Stimulated activated CD8-positive, alpha-beta memory T cell treated with anti-CD3 and anti-CD28 coated beads, Interleukin-12 subunit alpha, Interleukin-12 subunit beta, amount 100 ng/mL, for 24 hours (primary cell): ENCODE data around the gene ETV4.

Experiments
- DNase-seq: peaks from one replicate; pipeline ENCODE4 v3.0.0-alpha.2; 2020; ENCODE audit errors: extremely low read depth

ETV4 gene

GRCh38 chr17:43546319-43547188 lies at the start of gene ETV4:
Gene ETV4, minus strand, starts transcription at chr17:43546340. Its CDS starts 723 bp downstream, at chr17:43545617.
- peak; percentile 88 for DNase-seq

DNA sequence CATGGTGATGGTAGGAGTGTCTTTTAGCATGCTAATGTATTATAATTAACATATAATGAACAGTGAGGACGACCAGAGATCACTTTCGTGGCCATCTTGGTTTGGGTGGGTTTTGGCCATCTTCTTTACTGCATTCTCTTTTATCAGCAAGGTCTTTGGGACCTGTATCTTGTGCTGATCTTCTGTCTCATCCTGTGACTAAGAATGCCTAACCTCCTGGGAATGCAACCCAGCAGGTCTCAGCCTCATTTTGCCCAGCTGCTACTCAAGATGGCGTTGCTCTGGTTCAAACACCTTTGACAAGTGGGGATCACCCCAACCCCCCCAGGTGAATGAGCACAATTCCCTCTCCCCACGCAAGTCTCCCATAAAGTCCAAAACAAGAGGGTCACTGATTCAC lies 49.3 kb upstream of the ETV4 start:
- no peak for DNase-seq

DNA sequence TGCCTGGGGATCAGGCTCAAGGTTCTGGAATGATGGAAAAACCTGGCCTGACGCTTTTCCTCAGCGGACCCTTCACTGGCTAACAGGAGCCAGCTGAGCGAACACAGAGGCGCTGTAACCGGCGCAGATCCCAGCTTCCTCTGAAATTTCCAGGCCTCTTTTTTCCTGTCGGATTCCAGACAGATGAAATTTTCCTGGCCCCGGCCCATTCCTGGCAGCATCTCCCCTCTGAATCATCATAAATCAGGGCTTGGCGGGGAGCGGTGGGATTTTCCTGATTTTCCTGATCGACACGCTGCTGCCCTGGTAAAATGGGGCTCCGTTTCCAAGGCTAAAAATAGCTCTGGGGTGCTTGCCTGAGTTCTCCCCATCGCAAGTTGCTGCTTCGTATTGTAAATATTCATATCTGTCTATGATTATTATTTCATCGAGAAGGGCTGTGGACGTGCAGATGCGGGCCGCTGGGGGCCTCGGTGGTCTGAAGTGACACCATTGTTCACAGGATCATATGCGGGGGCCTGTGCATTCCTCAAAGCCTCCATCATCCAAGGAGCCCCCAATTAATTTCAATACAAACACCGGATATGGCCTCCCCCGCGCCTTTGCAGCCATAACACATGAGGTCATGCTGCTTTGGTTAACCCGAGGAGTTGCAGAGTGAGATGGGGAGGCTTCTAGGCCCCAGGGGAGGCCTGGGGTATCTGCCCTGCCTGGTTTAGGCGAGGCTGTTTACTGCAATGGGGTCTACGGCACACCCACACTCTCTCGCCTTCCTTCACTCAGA lies 45.8 kb upstream of the ETV4 start:
- no peak for DNase-seq

- DNase-seq = no peak
Measured at GRCh38 chr17:43591001-43591400, 44.9 kb upstream of the ETV4 start.

DNA sequence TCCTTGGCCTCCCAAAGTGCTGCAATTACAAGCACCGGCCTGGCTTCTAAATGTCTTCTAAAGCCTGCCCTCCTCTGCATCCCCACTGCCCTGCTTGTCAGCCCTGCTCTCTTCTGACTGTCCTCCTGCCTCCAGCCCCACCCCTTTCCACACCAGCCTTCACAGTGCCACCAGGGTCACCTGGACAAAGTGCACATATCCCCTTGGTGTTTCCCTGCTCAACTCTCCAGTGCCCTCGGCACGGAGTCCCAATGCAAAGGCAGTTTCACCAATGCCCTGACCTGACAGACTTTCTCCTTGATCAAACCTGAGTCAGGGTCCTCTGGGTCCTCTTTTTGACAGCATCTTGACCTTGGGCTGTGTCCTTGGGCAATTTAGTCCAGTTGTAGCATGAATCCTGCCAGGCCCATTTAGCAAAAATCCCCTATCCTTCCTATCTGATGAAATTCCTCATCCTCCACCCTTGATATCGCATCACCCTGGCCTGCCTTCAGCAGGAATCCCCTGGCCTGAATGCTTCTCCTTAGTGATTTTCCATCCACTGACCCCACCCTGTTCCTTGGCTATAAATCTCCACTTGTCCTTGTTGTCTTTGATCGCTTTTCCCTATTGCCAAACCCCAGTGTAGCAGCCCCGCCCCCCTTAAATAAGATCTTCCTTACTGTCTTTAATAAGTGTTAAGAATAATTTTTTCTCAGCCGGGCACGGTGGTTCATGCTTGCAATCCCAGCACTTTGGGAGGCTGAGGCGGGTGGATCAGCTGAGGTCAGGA lies 42.7 kb upstream of the ETV4 start:
- no peak for DNase-seq

DNA sequence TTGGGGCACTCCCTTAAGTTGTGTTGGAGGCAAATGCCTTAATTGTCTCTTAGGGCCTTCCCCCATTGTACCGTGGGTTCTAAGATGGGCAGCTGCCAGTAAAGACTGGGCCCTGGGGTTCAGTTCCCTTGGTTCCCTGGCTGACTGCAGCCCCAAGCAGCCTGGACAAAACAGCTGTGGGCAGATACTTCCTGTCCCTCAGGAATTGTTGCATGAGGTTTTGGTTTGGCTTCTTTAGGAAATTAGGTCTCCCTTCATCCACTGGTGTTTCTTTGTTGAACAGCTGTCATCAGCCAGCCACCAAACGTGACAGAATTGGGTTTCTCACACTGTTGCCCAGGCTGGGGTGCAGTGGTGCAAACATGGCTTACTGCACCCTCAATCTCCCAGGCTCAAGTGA lies 42.0 kb upstream of the ETV4 start:
- no peak for DNase-seq

- no peak for DNase-seq
Measured at GRCh38 chr17:43587647-43588046, 41.5 kb upstream of the ETV4 start.

DNA sequence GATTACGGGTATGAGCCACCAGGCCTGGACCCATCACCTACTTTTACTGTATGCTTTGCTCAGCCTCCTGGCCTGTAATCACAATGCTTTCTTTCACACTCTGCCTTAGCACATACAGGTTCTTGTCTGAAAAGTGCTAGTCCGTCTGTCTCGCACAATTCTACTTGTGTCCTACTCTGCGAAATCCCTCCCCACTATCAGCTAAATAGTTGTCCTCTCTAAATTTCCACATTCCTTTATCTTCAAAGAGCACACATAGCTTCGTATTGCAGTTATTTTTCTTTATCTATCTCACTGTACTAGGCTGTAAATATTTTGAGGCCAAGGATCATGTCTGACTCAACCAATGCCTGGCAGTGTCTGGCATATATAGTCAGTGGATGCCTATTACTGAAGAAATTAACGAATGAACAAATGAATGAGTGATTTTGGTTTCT lies 38.5 kb upstream of the ETV4 start:
- no peak for DNase-seq

- no peak for DNase-seq
Measured at GRCh38 chr17:43583332-43583731, 37.2 kb upstream of the ETV4 start.

- DNase-seq = no peak
Measured at GRCh38 chr17:43581613-43582012, 35.5 kb upstream of the ETV4 start.

DNA sequence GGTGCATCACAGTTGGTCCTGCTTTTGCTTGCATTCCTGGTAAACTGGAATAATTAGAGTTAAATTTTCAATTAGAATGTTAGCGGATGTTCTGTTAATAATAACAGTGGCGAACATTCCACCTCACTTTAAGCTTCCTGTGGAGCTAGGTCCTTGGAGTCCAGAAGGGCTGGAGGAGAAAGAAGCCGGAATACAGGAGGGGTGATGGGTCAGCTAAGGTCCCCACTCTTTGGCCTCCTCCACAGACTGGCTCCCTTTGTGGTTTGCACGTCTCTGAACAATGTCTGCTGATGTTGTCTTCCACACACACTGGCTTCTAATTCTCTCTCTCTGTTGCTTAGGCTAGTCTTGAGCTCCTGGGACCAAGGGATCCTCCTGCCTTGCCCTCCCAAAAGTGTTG lies 35.0 kb upstream of the ETV4 start:
- DNase-seq = no peak

DNA sequence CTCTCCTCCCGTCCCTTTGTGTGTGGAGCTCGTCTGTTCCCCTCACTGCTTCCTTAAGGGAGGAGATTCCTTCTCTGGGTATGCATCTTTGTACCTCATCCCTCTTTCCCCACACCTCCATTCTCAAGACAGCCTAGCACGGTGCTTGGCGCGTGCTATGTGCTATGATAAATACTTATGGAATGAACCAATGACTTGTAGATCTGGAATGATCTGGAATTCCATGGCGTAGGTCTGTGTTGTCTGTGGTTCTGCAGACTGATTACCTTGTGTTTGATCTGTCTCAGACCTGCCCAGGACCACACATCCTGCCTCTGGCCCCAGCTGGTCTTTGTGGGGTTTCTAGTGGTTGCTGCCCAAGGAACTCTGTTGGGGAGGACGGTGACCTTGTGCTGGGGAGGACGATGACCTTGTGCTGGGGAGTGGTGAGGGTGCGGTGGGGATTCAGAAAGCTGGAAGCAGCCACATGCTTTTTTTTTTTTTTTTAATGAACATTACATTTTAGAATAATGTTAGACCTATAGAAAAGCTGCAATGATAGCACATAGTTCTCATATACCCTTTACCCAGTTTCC lies 33.5 kb upstream of the ETV4 start:
- DNase-seq = no peak

DNA sequence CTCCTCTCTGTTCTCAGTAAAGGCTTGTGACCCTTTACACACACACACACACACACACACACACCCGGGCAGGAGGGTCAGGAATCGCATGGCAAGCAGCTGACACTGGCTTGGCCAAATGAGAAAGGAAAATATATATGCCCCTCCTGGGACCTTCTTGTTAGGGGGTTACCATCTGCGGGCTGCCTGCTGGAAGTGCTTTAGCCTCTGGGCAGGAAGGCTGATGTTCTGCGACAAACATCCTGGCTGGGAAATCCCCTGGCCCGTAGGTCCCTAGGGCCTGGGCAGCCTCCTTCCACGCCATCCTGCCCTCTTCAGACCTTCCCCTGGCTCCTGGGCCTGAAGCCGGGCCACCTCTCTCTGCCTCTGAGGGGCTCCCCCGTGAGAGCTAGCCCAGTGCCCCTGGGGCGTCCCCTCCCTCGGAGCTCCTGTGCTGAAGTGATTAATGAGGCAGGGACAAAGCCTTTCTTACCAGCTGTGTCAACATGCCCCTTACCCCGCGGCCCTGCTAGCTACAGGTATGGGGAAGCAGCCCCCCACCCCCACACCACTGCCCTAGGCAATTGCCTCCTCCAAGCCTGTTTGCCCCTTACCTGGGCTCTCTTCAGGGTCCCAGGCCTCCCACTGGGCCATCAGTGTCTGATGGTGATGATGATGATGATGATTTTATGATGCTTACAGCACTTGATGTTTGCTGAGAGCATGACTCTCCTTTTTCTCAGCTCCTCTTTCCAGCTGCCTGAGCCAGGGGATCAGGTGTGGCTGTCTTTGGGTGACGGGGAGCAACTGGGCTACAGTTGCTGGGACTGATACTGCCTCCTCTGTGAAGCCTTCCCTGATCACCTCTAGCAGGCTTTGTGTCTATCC lies 32.8 kb upstream of the ETV4 start:
- no peak for DNase-seq

GRCh38 chr17:43578404-43578698 lies 32.2 kb upstream of the ETV4 start:
- no peak for DNase-seq

DNA sequence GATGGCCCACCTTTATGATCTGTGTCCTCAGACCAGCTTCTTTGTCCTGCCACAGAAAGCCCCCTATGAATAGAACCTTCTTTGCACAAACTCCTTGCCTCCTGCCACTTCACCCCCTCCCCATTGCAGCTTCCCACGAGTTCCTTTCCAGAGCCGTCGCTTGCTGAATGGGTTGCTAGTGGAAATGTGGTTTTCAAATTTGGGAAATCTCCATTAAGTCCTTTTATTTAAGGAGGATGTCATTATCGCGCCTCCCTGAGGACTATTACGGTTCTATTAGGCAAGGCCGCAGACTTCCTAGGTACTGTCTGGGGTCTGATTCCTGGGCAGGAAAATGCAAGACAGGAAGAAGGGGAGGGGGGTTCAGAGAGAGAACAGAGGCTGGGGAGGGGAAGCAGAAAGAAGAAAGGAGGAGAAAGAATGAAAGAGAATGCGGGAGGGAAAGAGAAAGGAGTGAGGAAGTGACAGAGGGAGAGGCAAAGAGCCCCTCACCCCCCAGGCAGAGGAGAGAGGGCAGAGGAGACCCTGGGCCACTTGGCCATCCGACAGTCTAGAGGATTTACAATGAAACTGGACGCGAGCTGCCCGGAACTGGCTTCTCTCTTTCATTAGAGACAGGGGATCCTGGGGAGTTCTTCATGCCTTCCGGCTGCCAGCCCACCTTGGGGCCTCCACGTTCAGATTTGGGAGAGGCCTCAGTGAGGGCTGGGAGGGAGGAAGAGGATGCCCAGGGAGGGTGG lies 31.7 kb upstream of the ETV4 start:
- DNase-seq = no peak

- DNase-seq = peak; percentile 17
Measured at GRCh38 chr17:43576563-43577229, 30.6 kb upstream of the ETV4 start.

DNA sequence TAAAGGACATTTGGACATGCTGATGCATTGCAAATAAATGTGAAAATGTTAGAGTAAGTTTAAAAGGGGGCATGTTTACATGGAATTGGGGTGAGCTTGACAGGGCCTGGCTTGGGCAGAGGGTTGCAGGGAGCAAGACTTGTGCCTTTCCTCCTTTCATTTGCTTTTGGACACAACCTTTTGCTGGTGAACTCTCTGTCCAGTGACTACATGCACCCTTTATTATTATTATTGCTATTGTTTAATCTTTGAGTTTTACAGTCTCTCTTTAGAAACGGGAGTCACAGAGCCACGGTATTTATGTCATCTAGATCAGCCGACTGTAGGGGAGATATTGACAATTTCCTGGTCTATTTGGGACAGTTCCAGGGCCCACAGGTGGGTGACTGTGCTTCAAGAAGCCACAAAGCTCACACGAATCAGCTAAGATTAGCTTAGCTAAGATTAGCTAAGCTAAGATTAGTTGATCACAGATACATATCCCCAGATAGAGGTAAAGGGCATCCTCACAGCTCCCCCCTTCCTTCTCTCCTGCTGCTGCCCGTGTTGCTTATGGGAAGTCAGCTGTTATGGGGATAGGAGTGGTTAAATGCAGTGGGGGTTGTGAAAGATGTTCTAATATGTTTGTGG lies 28.9 kb upstream of the ETV4 start:
- no peak for DNase-seq

GRCh38 chr17:43574348-43574747 lies 28.2 kb upstream of the ETV4 start:
- DNase-seq = no peak

- no peak for DNase-seq
Measured at GRCh38 chr17:43573579-43574321, 27.6 kb upstream of the ETV4 start.
